ENCODE results near the gene DOK3. TPM values are rescaled to one million over a fixed set of nuclear protein-coding genes. Genes with fewer than 3 reads are reported as not detected.

Gene DOK3, protein sequence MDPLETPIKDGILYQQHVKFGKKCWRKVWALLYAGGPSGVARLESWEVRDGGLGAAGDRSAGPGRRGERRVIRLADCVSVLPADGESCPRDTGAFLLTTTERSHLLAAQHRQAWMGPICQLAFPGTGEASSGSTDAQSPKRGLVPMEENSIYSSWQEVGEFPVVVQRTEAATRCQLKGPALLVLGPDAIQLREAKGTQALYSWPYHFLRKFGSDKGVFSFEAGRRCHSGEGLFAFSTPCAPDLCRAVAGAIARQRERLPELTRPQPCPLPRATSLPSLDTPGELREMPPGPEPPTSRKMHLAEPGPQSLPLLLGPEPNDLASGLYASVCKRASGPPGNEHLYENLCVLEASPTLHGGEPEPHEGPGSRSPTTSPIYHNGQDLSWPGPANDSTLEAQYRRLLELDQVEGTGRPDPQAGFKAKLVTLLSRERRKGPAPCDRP
- 11.6 and 13.7 TPM in 2 replicates for total RNA-seq
- long read RNA-seq, partial matches to known transcripts, result 0 of 1 reads
- long read RNA-seq, other reads (novel, unspliced or antisense), result 1 of 1 reads

DNA sequence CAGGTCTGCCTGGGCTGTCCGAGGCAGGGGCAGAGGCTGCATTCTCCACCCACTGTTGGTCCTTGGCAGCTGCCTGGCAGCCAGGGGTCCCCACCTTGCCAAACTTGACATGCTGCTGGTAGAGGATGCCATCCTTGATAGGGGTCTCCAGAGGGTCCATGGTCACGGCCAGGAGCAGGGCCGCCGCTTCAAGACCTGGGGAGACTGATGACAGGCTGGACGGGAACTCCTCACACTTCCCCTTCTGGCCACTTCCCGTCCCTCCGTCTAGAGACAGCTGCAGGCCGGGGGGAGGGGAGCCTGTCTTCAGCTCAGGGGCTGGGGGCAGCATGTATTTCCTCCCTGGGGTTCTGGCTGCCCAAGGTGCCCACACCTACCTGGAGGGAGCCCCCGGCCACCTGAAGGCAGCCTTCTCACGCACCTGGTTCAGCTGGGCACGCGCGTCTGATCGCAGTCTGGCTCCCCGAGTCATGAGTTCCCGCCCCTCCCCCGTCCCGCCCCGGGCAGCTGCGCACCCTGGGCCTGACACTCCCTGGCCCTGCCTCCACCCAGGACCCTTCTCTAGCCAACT lies at the start of gene DOK3:
Gene DOK3, minus strand, starts transcription at position 446 of the 571 bp plus-strand sequence. Its CDS starts 286 bp downstream, at position 160.
- H3K27ac Mint-ChIP-seq, result peak within 1 kb of the TSS; percentile 86
- peaks cover 20% of the 10 kb centered on the region for H3K36me3 Mint-ChIP-seq (ENCODE audit: insufficient read depth)
- TF ChIP-seq, protein P1, sequence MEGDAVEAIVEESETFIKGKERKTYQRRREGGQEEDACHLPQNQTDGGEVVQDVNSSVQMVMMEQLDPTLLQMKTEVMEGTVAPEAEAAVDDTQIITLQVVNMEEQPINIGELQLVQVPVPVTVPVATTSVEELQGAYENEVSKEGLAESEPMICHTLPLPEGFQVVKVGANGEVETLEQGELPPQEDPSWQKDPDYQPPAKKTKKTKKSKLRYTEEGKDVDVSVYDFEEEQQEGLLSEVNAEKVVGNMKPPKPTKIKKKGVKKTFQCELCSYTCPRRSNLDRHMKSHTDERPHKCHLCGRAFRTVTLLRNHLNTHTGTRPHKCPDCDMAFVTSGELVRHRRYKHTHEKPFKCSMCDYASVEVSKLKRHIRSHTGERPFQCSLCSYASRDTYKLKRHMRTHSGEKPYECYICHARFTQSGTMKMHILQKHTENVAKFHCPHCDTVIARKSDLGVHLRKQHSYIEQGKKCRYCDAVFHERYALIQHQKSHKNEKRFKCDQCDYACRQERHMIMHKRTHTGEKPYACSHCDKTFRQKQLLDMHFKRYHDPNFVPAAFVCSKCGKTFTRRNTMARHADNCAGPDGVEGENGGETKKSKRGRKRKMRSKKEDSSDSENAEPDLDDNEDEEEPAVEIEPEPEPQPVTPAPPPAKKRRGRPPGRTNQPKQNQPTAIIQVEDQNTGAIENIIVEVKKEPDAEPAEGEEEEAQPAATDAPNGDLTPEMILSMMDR (IDR thresholded peaks at IDR 0.05; ENCODE audit: unreplicated experiment), result no peak
- no peaks in the 10 kb centered on the region for H3K4me1 Mint-ChIP-seq (ENCODE audit: low read depth)
- no peak for DNase-seq (ENCODE audit: low spot score, unreplicated experiment)
- no peaks in the 10 kb centered on the region for H3K9me3 Mint-ChIP-seq (ENCODE audit: low read depth)
- no peak within 1 kb of the TSS for H3K4me3 Mint-ChIP-seq (ENCODE audit: low read depth)
- no peaks in the 10 kb centered on the region for H3K27me3 Mint-ChIP-seq

DNA sequence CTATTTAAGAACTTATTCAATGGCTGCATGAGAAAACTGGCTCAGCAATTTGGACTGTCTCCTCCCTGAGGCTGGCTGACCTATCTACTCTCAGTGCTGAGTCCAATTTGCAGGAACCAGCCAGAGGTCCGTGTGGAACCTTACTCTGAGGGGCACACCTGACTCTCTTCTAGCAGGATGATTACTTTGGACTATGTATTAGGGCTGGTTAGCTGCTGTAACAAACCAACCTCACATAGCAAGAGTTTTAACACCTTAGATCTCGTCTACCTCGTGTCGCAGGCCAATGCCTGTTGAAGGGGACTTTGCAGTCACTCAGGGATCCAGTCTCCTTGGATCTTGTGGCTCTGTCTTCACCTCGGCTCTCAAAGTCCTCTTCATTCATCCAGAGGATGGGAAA lies 48.2 kb upstream of the DOK3 start:
- Mint-ChIP-seq H3K9me3 (ENCODE audit: low read depth) (peaks cover 6% of the 10 kb centered on the region), H3K4me1 (ENCODE audit: low read depth) (peaks cover 27% of the 10 kb centered on the region), H3K27me3 (no peaks in the 10 kb centered on the region), H3K36me3 (ENCODE audit: insufficient read depth) (peaks cover 3% of the 10 kb centered on the region), H3K27ac (no peak overlapping the region), H3K4me3 (ENCODE audit: low read depth) (no peak overlapping the region)
- DNase-seq (ENCODE audit: low spot score, unreplicated experiment), result no peak
- TF ChIP-seq, protein P1 (IDR thresholded peaks at IDR 0.05; ENCODE audit: unreplicated experiment), result no peak

DNA sequence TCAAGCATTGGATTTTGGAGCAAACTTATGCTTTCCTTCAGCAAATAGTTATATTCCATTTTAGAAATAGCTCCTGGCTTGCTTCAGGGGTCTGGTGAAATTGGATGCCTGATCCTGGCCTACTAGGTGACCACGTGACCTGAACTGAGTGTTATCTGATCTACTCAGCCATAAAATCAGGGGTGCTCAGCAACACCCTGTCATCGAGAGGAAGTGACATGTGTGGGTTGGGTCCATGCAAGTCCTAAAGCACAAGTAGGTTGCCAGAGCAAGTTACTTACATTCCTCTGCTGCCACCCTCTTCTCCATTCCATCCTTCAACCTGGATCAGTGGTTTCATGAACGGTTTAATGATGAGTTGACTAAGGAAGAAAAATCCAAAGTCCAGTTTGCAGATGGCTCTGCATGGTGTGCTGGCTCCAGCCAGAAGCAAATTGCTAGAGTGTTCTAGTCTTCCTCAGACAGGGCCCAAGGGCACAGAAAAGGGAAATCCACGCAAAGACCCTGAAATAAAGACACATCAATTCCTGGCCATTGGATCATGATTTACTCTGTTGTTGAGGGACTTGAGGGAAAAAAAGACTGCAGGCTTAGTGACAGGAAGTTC lies 47.5 kb upstream of the DOK3 start:
- Mint-ChIP-seq H3K27me3 (no peaks in the 10 kb centered on the region), H3K36me3 (ENCODE audit: insufficient read depth) (peaks cover 3% of the 10 kb centered on the region), H3K9me3 (ENCODE audit: low read depth) (peaks cover 6% of the 10 kb centered on the region), H3K4me1 (ENCODE audit: low read depth) (peaks cover 32% of the 10 kb centered on the region), H3K4me3 (ENCODE audit: low read depth) (no peak overlapping the region), H3K27ac (peak overlapping the region; percentile 29)
- TF ChIP-seq, protein P1 (IDR thresholded peaks at IDR 0.05; ENCODE audit: unreplicated experiment), result no peak
- DNase-seq (ENCODE audit: low spot score, unreplicated experiment), result no peak

DNA sequence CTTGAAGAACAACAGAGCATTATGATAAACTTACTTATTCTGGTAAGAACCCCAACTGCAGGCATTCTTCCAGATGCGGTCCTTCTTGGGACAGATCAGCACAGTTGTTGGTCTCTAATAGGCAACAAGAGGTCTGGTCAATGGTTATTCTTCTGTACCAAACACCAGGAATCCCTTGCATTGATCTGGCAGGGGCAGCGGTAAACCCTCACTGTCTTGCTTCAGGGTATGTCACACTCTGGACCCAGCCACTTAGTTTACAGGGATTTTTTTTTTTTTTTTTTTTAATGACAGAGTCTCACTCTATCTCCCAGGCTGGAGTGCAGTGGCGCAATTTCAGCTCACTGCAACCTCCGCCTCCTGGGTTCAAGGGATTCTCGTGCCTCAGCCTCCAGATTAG lies 46.0 kb upstream of the DOK3 start:
- no peaks in the 10 kb centered on the region for H3K9me3 Mint-ChIP-seq (ENCODE audit: low read depth)
- H3K4me3 Mint-ChIP-seq (ENCODE audit: low read depth), result peak overlapping the region; percentile 77
- H3K4me1 Mint-ChIP-seq (ENCODE audit: low read depth), result peaks cover 35% of the 10 kb centered on the region
- H3K27me3 Mint-ChIP-seq, result no peaks in the 10 kb centered on the region
- no peak for DNase-seq (ENCODE audit: low spot score, unreplicated experiment)
- H3K36me3 Mint-ChIP-seq (ENCODE audit: insufficient read depth), result peaks cover 3% of the 10 kb centered on the region
- H3K27ac Mint-ChIP-seq, result no peak overlapping the region
- TF ChIP-seq, protein P1 (IDR thresholded peaks at IDR 0.05; ENCODE audit: unreplicated experiment), result no peak

DNA sequence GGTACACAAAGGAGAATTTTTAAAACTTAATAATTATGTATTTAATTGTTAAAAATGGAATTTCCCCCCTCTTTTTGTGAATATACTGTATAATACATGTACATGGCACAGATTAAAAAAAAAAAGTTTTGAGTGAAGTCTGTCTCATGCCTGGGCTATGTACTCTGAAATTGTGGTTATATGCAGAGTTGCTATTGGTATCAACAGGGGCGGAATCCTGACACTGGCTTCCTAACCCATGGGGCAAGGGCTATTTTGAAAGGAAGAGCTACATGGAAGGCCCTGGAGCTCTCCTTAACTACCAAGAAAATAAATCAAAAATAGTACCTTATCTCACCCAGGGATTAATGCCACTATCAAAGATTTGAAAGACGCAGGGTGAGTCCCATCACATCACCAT lies 45.6 kb upstream of the DOK3 start:
- Mint-ChIP-seq H3K9me3 (ENCODE audit: low read depth) (no peaks in the 10 kb centered on the region), H3K27ac (no peak overlapping the region), H3K4me3 (ENCODE audit: low read depth) (peak overlapping the region; percentile 77)

More for the DNA sequence above, 45.6 kb upstream of the DOK3 start:
- TF ChIP-seq, protein P1 (IDR thresholded peaks at IDR 0.05; ENCODE audit: unreplicated experiment), result no peak
- Mint-ChIP-seq H3K27me3 (no peaks in the 10 kb centered on the region), H3K36me3 (ENCODE audit: insufficient read depth) (peaks cover 3% of the 10 kb centered on the region), H3K4me1 (ENCODE audit: low read depth) (peaks cover 35% of the 10 kb centered on the region)
- DNase-seq (ENCODE audit: low spot score, unreplicated experiment), result no peak
